Epithelial cell of esophagus (primary cell): Measurements from ENCODE around the gene RASGEF1C.

Experiments
- DNase-seq: peaks from one replicate; pipeline ENCODE4 v3.0.0; 2010; ENCODE audit warnings: low read depth
- H3K4me3 ChIP-seq: 2 replicates; pipeline ENCODE4 v1.5.1; 2011; ENCODE audit warnings: mild to moderate bottlenecking, low read length, control low read depth
- TF ChIP-seq, protein P1 (sequence below): IDR thresholded peaks from 2 replicates; pipeline ENCODE4 v1.5.1; 2011; ENCODE audit warnings: low read depth, mild to moderate bottlenecking, low read length, control low read depth, inconsistent platforms; ENCODE audit not compliant: insufficient read depth; ENCODE audit errors: missing control alignments

The RASGEF1C gene

DNA sequence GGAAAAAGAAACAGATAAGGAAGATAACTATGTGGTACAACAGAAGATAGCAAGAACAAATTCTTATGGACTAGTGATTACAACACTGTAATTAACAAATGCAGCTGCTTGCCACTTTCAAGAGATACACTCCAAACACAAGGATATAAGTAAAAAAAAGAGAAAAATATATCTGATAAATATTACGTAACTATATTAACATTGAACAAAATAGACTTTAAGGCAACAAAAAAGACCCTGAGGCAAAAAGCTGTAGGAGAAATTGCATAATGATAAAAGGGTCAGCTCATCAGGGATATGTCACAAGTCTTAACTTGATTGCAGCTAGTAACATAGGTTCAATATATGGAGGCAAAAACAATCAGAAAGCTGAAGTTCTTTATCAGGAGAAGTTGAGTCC lies 86.1 kb downstream of the RASGEF1C start:
- TF ChIP-seq, protein P1, sequence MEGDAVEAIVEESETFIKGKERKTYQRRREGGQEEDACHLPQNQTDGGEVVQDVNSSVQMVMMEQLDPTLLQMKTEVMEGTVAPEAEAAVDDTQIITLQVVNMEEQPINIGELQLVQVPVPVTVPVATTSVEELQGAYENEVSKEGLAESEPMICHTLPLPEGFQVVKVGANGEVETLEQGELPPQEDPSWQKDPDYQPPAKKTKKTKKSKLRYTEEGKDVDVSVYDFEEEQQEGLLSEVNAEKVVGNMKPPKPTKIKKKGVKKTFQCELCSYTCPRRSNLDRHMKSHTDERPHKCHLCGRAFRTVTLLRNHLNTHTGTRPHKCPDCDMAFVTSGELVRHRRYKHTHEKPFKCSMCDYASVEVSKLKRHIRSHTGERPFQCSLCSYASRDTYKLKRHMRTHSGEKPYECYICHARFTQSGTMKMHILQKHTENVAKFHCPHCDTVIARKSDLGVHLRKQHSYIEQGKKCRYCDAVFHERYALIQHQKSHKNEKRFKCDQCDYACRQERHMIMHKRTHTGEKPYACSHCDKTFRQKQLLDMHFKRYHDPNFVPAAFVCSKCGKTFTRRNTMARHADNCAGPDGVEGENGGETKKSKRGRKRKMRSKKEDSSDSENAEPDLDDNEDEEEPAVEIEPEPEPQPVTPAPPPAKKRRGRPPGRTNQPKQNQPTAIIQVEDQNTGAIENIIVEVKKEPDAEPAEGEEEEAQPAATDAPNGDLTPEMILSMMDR = no peak
- H3K4me3 ChIP-seq = no peak overlapping the region
- no peak for DNase-seq

DNA sequence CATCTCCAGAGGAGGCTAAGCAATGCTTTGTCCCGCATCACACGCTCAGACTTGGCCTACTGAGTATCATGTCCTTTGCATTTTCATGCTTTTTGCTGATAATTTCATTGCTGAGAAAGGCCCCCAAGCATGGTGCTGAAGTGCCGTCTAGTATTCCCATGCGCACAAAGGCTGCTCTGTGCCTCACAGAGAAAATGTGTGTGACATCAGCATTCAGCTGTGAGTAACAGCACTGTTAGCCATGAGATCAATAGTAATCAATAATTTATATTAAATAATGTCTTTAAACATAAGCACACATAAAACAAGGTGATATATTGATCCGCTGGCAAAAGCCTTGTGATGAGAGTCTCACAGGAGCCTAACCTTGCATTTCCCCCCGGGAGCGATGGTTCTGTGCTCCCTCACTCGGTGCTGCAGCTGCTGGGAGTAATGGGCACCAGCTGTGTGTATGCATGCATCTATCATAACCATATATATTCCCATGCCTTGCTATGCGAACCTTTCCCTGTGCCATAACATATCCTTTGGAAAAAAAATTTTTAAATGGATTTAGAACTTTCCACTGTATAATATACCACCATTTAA lies 87.1 kb downstream of the RASGEF1C start:
- TF ChIP-seq, protein P1 = no peak
- H3K4me3 ChIP-seq = no peak overlapping the region
- no peak for DNase-seq

DNA sequence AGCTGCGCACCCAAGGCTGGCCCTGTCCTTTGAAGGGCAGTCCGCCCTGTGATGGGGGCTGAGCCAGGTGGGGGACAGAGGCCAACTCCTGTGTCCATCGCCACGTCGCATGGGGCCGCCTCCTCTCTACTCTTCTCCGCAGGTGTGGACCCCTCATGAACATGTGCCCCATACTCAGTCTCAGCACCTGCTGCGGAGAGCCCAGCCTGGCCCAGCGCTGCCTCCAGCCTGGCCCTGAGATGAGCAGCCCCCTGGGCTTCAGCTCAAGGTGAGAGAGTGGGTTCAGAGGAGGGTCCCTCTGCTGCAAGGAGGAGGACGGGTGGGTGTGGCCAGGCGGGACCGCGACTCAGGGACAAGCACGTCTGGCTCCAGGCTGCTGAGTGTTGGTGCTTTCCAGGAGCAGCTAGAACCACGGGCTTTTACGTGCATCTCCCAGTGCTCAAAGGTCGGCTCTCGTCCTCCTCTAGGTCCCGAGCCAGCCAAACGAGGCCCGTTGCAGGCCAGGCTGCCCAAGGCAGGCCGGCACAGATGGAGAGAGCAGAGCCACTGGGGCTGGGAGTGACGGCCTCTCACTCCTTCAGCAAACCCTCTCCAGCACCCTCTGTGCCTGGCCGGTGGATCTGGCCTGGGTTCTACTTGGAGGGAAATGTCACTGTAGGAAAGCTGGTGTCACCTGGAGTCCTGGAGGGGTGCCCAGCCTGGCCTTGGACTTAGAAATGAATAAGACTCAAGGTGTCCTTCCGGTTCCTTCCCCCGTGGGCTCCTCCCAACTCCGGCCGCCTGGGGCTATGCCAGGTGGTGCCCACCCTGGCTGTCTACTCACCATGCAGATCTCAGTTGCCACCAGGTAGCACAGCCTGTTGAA lies 88.5 kb downstream of the RASGEF1C start:
- DNase-seq = no peak

DNA sequence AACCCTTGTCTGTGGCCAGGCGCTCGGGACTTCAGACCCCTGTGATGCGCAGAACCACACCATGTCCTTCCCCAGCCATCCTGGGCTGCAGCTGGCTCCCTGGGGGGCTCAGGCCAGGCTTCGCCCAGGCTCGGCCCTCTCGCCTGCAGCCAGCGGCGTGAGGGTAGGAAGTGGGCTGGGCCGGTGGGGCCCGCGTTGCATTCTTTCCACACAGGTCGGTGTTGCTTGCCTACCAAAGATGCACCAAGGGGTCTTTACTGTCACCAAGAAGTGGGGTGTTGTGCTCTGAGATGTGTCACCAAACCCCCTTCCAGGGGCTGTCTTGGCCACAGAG lies 89.1 kb downstream of the RASGEF1C start:
- no peak overlapping the region for H3K4me3 ChIP-seq
- TF ChIP-seq, protein P1 = no peak
- DNase-seq = no peak

More for the DNA sequence above, 88.5 kb downstream of the RASGEF1C start:
- no peak overlapping the region for H3K4me3 ChIP-seq
- TF ChIP-seq, protein P1 = no peak

DNA sequence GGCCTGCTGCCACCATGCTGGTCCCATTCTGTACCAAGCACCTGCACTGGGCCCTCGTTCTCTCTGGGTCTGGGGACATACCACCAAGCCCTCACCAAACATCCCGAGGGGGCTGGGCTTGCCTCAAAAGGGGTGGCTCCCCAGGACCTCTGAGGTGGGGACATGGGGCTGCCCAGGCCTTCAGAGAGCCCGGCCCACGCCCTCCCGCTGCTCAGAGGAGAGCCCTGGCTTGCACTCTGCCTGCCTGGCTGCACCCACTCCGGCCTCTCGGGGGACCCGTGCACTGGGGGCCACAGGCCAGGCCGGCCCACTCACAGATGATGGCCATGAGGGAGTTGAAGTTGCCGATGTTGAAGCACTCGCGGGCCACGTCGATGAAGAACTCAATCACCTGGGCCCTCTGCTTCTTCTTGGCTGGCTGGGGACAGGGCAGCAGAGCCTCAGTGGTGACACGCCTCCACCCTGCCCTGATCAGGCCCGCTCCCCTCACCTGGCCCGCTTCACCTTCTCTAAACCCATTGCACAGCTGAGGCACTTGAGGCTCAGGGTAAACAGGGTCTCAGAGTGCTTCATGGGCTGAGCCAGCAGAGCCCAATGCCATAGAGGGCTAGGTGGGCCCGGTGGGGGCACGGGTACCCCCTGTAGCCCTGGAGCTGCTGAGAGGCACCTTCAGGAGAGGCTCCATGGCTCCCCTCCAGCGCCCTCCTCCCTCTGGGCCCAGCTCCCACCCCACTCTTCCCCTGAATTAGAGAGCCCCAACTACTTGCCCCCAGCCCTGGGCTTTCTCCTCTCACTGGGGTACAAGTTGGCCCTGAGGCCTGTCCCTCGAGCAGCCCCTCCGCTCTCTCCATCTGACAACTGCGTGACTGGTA lies 89.7 kb downstream of the RASGEF1C start:
- H3K4me3 ChIP-seq = no peak overlapping the region
- DNase-seq = no peak
- TF ChIP-seq, protein P1 = no peak

DNA sequence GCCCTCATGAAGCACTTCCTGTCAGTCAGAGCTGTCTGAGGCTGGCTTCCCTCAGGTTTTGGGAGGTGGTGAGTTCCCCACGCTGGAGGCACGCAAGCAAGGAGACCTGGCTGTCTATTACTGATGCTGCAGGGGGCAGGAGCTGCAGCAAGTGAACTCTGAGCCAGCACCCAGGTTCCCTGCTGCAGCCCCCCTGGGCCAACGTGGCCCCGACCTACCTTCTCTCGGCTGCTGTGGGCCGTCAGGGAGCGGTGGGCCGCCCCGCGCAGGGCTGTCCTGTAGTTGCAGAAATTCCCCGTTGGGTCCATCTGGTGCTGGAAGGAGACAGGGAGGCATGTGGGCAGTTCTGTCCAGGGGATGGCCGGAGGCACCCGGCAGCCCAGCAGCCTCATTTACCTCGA lies 90.6 kb downstream of the RASGEF1C start:
- TF ChIP-seq, protein P1 = no peak
- no peak overlapping the region for H3K4me3 ChIP-seq
- no peak for DNase-seq
